Astrocyte (in vitro differentiated cells and primary cell): ENCODE measurements around the gene MMP24OS. TPM values are rescaled to one million over a fixed set of nuclear protein-coding genes. Genes with fewer than 3 reads are reported as not detected.

Source experiments
- DNase-seq: peaks from one replicate; pipeline ENCODE4 v3.0.0-alpha.2; 2010; ENCODE audit warnings: low read depth
- FAIRE-seq: peaks from 2 replicates; lab custom pipeline; 2011; peaks lifted over from hg19 to GRCh38; lab: Jason Lieb, UNC
- H2AFZ ChIP-seq: 2 replicates; pipeline ENCODE4 v1.6.0; 2012; ENCODE audit warnings: low read depth, low read length, inconsistent platforms
- H3K27ac ChIP-seq: 2 replicates; pipeline ENCODE4 v1.5.1; 2011; ENCODE audit warnings: low read depth, low read length, inconsistent platforms
- H3K27me3 ChIP-seq: 2 replicates; pipeline ENCODE4 v1.6.0; 2011; ENCODE audit warnings: low read length, inconsistent platforms; ENCODE audit not compliant: insufficient read depth
- H3K36me3 ChIP-seq: 2 replicates; pipeline ENCODE4 v1.5.1; 2011; ENCODE audit warnings: low read length, inconsistent platforms; ENCODE audit not compliant: insufficient read depth
- H3K4me1 ChIP-seq: 2 replicates; pipeline ENCODE4 v1.5.1; 2011; ENCODE audit warnings: low read length, inconsistent platforms; ENCODE audit not compliant: insufficient read depth
- H3K4me2 ChIP-seq: 2 replicates; pipeline ENCODE4 v1.6.0; 2012; ENCODE audit warnings: low read length, inconsistent platforms
- H3K4me3 ChIP-seq: 2 replicates; pipeline ENCODE4 v1.5.1; 2011; ENCODE audit warnings: low read depth, mild to moderate bottlenecking, low read length, inconsistent platforms; ENCODE audit not compliant: insufficient read depth
- H3K79me2 ChIP-seq: 2 replicates; pipeline ENCODE4 v1.6.0; 2012; ENCODE audit warnings: mild to moderate bottlenecking, low read length, inconsistent platforms; ENCODE audit not compliant: insufficient read depth
- H3K9ac ChIP-seq: 2 replicates; pipeline ENCODE4 v1.6.0; 2012; ENCODE audit warnings: mild to moderate bottlenecking, low read length, inconsistent platforms
- H3K9me3 ChIP-seq: 2 replicates; pipeline ENCODE4 v1.5.1; 2012; ENCODE audit warnings: low read depth, mild to moderate bottlenecking, low read length, inconsistent platforms; ENCODE audit not compliant: insufficient read depth
- H4K20me1 ChIP-seq: 2 replicates; pipeline ENCODE4 v1.6.0; 2012; ENCODE audit warnings: low read length, inconsistent platforms; ENCODE audit not compliant: insufficient read depth
- H3K27ac Mint-ChIP-seq: one replicate; pipeline ENCODE4 v1.8.0; 2021; ENCODE audit warnings: mild to moderate bottlenecking, mixed read lengths; ENCODE audit not compliant: unreplicated experiment
- H3K27me3 Mint-ChIP-seq: one replicate; pipeline ENCODE4 v1.8.0; 2021; ENCODE audit warnings: low read depth, mixed read lengths; ENCODE audit not compliant: unreplicated experiment
- H3K36me3 Mint-ChIP-seq: one replicate; pipeline ENCODE4 v1.8.0; 2021; ENCODE audit warnings: low read depth, mixed read lengths; ENCODE audit not compliant: unreplicated experiment
- H3K4me1 Mint-ChIP-seq: one replicate; pipeline ENCODE4 v1.8.0; 2021; ENCODE audit warnings: low read depth, mixed read lengths; ENCODE audit not compliant: unreplicated experiment
- H3K4me3 Mint-ChIP-seq: one replicate; pipeline ENCODE4 v1.8.0; 2021; ENCODE audit warnings: mild to moderate bottlenecking, moderate library complexity, mixed read lengths; ENCODE audit not compliant: unreplicated experiment
- H3K9me3 Mint-ChIP-seq: one replicate; pipeline ENCODE4 v1.8.0; 2021; ENCODE audit warnings: mild to moderate bottlenecking, mixed read lengths; ENCODE audit not compliant: unreplicated experiment
- CTCF ChIP-seq: IDR thresholded peaks from 2 replicates; pipeline ENCODE4 v1.5.1; 2011; ENCODE audit warnings: low read depth, mild to moderate bottlenecking, inconsistent platforms, low read length, moderate library complexity; ENCODE audit not compliant: insufficient read depth
- EZH2 ChIP-seq: IDR thresholded peaks from 2 replicates; pipeline ENCODE4 v1.6.1; 2012; ENCODE audit warnings: mild to moderate bottlenecking, low read length, inconsistent platforms; ENCODE audit not compliant: insufficient read depth
- total RNA-seq: library from RNA; stranded (reverse); gene quantifications from 2 replicates; pipeline ENCODE4 v1.2.1, GENCODE V29; 2021

MMP24OS gene
- total RNA-seq, 1 donor from 2014 or later = 86.5 TPM

- Histone ChIP-seq H3K9me3 (no peaks in the 10 kb centered on the region), H3K4me1 (no peaks in the 10 kb centered on the region), H2AFZ (no peak overlapping the region), H3K4me3 (no peak overlapping the region), H3K4me2 (no peak overlapping the region), H3K36me3 (no peaks in the 10 kb centered on the region), H3K27me3 (peaks cover 22% of the 10 kb centered on the region), H3K79me2 (no peaks in the 10 kb centered on the region), H3K9ac (no peak overlapping the region), H3K27ac (no peak overlapping the region), H4K20me1 (no peaks in the 10 kb centered on the region)
- Mint-ChIP-seq H3K4me1 (peaks cover 14% of the 10 kb centered on the region), H3K27ac (no peak overlapping the region), H3K9me3 (peaks cover 8% of the 10 kb centered on the region), H3K27me3 (peaks cover 13% of the 10 kb centered on the region), H3K4me3 (no peak overlapping the region), H3K36me3 (no peaks in the 10 kb centered on the region)
- FAIRE-seq (no peak), DNase-seq (no peak)
- no peak for TF ChIP-seq CTCF
- TF ChIP-seq EZH2 = no peak
These were observed 37.7 kb downstream of the MMP24OS start for GRCh38 chr20:35240083-35240810.

GRCh38 chr20:35238735-35239134, 39.2 kb downstream of the MMP24OS start:
- no peaks in the 10 kb centered on the region for H3K4me1 ChIP-seq
- H3K36me3 Mint-ChIP-seq = peaks cover 2% of the 10 kb centered on the region
- H3K36me3 ChIP-seq = no peaks in the 10 kb centered on the region
- no peak overlapping the region for H3K4me3 Mint-ChIP-seq
- H3K4me2 ChIP-seq = no peak overlapping the region
- H3K27me3 ChIP-seq = peaks cover 17% of the 10 kb centered on the region
- no peak for DNase-seq
- H3K4me3 ChIP-seq = no peak overlapping the region
- H3K9me3 ChIP-seq = no peaks in the 10 kb centered on the region
- no peak overlapping the region for H2AFZ ChIP-seq
- H3K27ac ChIP-seq = no peak overlapping the region
- H4K20me1 ChIP-seq = no peaks in the 10 kb centered on the region
- FAIRE-seq = no peak
- peaks cover 14% of the 10 kb centered on the region for H3K4me1 Mint-ChIP-seq
- no peak overlapping the region for H3K9ac ChIP-seq
- no peak overlapping the region for H3K27ac Mint-ChIP-seq
- peaks cover 17% of the 10 kb centered on the region for H3K27me3 Mint-ChIP-seq
- TF ChIP-seq CTCF = no peak
- TF ChIP-seq EZH2 = no peak
- peaks cover 8% of the 10 kb centered on the region for H3K9me3 Mint-ChIP-seq
- H3K79me2 ChIP-seq = no peaks in the 10 kb centered on the region

- no peak for DNase-seq
- Mint-ChIP-seq H3K27me3 (peaks cover 17% of the 10 kb centered on the region), H3K9me3 (peaks cover 8% of the 10 kb centered on the region), H3K27ac (no peak overlapping the region), H3K4me1 (peaks cover 14% of the 10 kb centered on the region), H3K36me3 (peaks cover 2% of the 10 kb centered on the region), H3K4me3 (no peak overlapping the region)
- no peaks in the 10 kb centered on the region for H4K20me1 ChIP-seq
- TF ChIP-seq CTCF (no peak), EZH2 (no peak)
- no peak overlapping the region for H3K4me3 ChIP-seq
- H3K27me3 ChIP-seq = peaks cover 16% of the 10 kb centered on the region
- H2AFZ ChIP-seq = no peak overlapping the region
- H3K36me3 ChIP-seq = no peaks in the 10 kb centered on the region
- no peaks in the 10 kb centered on the region for H3K9me3 ChIP-seq
- no peak overlapping the region for H3K9ac ChIP-seq
- H3K79me2 ChIP-seq = no peaks in the 10 kb centered on the region
- no peaks in the 10 kb centered on the region for H3K4me1 ChIP-seq
- no peak for FAIRE-seq
- no peak overlapping the region for H3K27ac ChIP-seq
- no peak overlapping the region for H3K4me2 ChIP-seq
These were observed 39.8 kb downstream of the MMP24OS start for GRCh38 chr20:35238170-35238569.
